Neuronal stem cell (in vitro differentiated cells): ENCODE measurements around the gene RALGDS. TPM values are rescaled to one million over a fixed set of nuclear protein-coding genes. Genes with fewer than 3 reads are reported as not detected.
"Not testable (repeated sequence)": the region's sequence is repeated elsewhere in the genome, so short reads cannot be mapped to it uniquely, and the experiment has no call there.

Experiments used
- DNase-seq: peaks from one replicate; pipeline ENCODE4 v3.0.0-alpha.2; 2013; ENCODE audit warnings: low spot score
- H2AFZ ChIP-seq: one replicate; pipeline ENCODE4 v1.6.1; 2013; ENCODE audit warnings: mild to moderate bottlenecking, low read length, inconsistent platforms
- H2AK5ac ChIP-seq: 2 replicates; pipeline ENCODE4 v1.6.1; 2013; ENCODE audit warnings: low read depth, mild to moderate bottlenecking, inconsistent platforms, low read length, moderate library complexity, mixed read lengths
- H2BK120ac ChIP-seq: 2 replicates; pipeline ENCODE4 v1.6.1; 2013; ENCODE audit warnings: low read depth, mild to moderate bottlenecking, inconsistent platforms, low read length, moderate library complexity, mixed read lengths
- H2BK12ac ChIP-seq: one replicate; pipeline ENCODE4 v1.6.1; 2013; ENCODE audit warnings: low read length, inconsistent platforms
- H2BK15ac ChIP-seq: 2 replicates; pipeline ENCODE4 v1.6.1; 2013; ENCODE audit warnings: mild to moderate bottlenecking, low read length, inconsistent platforms, mixed read lengths
- H2BK5ac ChIP-seq: one replicate; pipeline ENCODE4 v1.6.1; 2013; ENCODE audit warnings: inconsistent platforms, mild to moderate bottlenecking, low read length, moderate library complexity
- H3K14ac ChIP-seq: one replicate; pipeline ENCODE4 v1.6.1; 2013; ENCODE audit warnings: low read length, inconsistent platforms
- H3K18ac ChIP-seq: 2 replicates; pipeline ENCODE4 v1.6.1; 2013; ENCODE audit warnings: low read length, inconsistent platforms
- H3K23ac ChIP-seq: 2 replicates; pipeline ENCODE4 v1.6.1; 2013; ENCODE audit warnings: low read depth, mild to moderate bottlenecking, mixed read lengths, low read length, inconsistent platforms; ENCODE audit not compliant: poor library complexity
- H3K27ac ChIP-seq: replicated peaks from 3 replicates; pipeline ENCODE4 v1.5.1; 2013; ENCODE audit warnings: low read length, inconsistent platforms
- H3K27me3 ChIP-seq, 3 experiments: 2 replicates each; pipeline ENCODE4 v1.6.1; 2013; ENCODE audit warnings: low read length in 3 of 3, mild to moderate bottlenecking in 2 of 3, inconsistent platforms in 1 of 3, low read depth in 1 of 3, mixed read lengths in 1 of 3, moderate library complexity in 1 of 3; ENCODE audit not compliant: control insufficient read depth in 3 of 3, insufficient read depth in 3 of 3
- H3K36me3 ChIP-seq, 2 donors: replicated peaks in 1 of 2; 2 replicates each; pipeline ENCODE4 v1.6.1; 2013; ENCODE audit warnings: low read length in 2 of 2; ENCODE audit not compliant: control insufficient read depth in 2 of 2, insufficient read depth in 2 of 2
- H3K4ac ChIP-seq: 2 replicates; pipeline ENCODE4 v1.6.1; 2013; ENCODE audit warnings: inconsistent platforms, mild to moderate bottlenecking, low read length, moderate library complexity
- H3K4me1 ChIP-seq, 2 donors: 1 replicate in 1 of 2; 2 replicates in 1 of 2; pipeline ENCODE4 v1.6.1; 2013; ENCODE audit warnings: low read length in 2 of 2, low read depth in 1 of 2; ENCODE audit not compliant: control insufficient read depth in 2 of 2, insufficient read depth in 1 of 2
- H3K4me2 ChIP-seq: one replicate; pipeline ENCODE4 v1.6.1; 2013; ENCODE audit warnings: mild to moderate bottlenecking, low read length, inconsistent platforms; ENCODE audit not compliant: insufficient read depth, poor library complexity, severe bottlenecking
- H3K4me3 ChIP-seq, 2 donors: 2 replicates each; pipeline ENCODE4 v1.5.1; 2013; ENCODE audit warnings: low read length in 2 of 2, mild to moderate bottlenecking in 2 of 2, inconsistent platforms in 1 of 2, moderate library complexity in 1 of 2
- H3K79me1 ChIP-seq: one replicate; pipeline ENCODE4 v1.6.1; 2013; ENCODE audit warnings: low read depth, mild to moderate bottlenecking, inconsistent platforms, low read length, moderate library complexity
- H3K9ac ChIP-seq: one replicate; pipeline ENCODE4 v1.6.1; 2013; ENCODE audit warnings: mild to moderate bottlenecking, low read depth, low read length, inconsistent platforms; ENCODE audit not compliant: poor library complexity
- H3K9me3 ChIP-seq, 2 donors: replicated peaks in 1 of 2; 2 replicates each; pipeline versions ENCODE3 to v1.6.1; 2013; ENCODE audit warnings: low read length in 2 of 2, mild to moderate bottlenecking in 2 of 2, inconsistent platforms in 1 of 2, low read depth in 1 of 2, mixed read lengths in 1 of 2, moderate library complexity in 1 of 2; ENCODE audit not compliant: control insufficient read depth in 2 of 2, insufficient read depth in 1 of 2
- H4K8ac ChIP-seq: one replicate; pipeline ENCODE4 v1.6.1; 2013; ENCODE audit warnings: low read depth, mild to moderate bottlenecking, inconsistent platforms, low read length, moderate library complexity
- H4K91ac ChIP-seq: one replicate; pipeline ENCODE4 v1.6.1; 2013; ENCODE audit warnings: low read length, low read depth, mild to moderate bottlenecking, inconsistent platforms; ENCODE audit not compliant: poor library complexity
- WGBS, 2 donors: extraction: QIAGEN DNeasy Blood & Tissue Kit; methylation state at CpG; one replicate each; pipeline ENCODE4 v1.1.7; 2013; ENCODE audit warnings: missing lambda C conversion rate in 2 of 2, mixed read lengths in 1 of 2; ENCODE audit not compliant: insufficient read length in 2 of 2, insufficient replicate concordance in 1 of 2; ENCODE audit errors: extremely low coverage in 2 of 2; 5-methylcytosine and 5-hydroxymethylcytosine counted together
- polyA plus RNA-seq, 2 experiments: library from polyadenylated mRNA; stranded (reverse); fragments of 200-250 nt; gene quantifications; one replicate each; pipeline ENCODE4 v1.2.3, GENCODE V29; 2013

Gene RALGDS
- 48.3 TPM for polyA plus RNA-seq (2013, experiment 1 of 2)
- 47.0 TPM for polyA plus RNA-seq (2013, experiment 2 of 2)

GRCh38 chr9:133121198-133121914, at the start of gene RALGDS:
Gene RALGDS (minus strand): TSS chr9:133121240. CDS start chr9:133121154, 86 bp downstream.
- H2BK5ac ChIP-seq, result peak within 1 kb of the TSS; percentile 67
- H3K36me3 ChIP-seq, result peaks cover 0 to 3% of the 10 kb centered on the region in 2 donors
- H2BK15ac ChIP-seq, result peak within 1 kb of the TSS; percentile 59
- H3K4me2 ChIP-seq, result peak within 1 kb of the TSS; percentile 96
- H3K4ac ChIP-seq, result peak within 1 kb of the TSS; percentile 72
- peaks cover 29 to 48% of the 10 kb centered on the region in 2 donors for H3K4me1 ChIP-seq
- peak within 1 kb of the TSS; percentile 73 for H4K8ac ChIP-seq
- peak within 1 kb of the TSS; percentile 72 for H2AFZ ChIP-seq
- peak within 1 kb of the TSS; percentile 68 for H2AK5ac ChIP-seq
- H3K9me3 ChIP-seq, result no peaks in the 10 kb centered on the region
- H3K27me3 ChIP-seq, result peaks cover 0 to 2% (median 0%) of the 10 kb centered on the region in 3 experiments
- no peak within 1 kb of the TSS for H2BK12ac ChIP-seq
- no peak within 1 kb of the TSS for H2BK120ac ChIP-seq
- peak within 1 kb of the TSS; percentile 92 for H3K14ac ChIP-seq
- no peak within 1 kb of the TSS for H4K91ac ChIP-seq
- WGBS, 2 donors, result no CpG with 5 or more reads among the region's 53 CpGs
- DNase-seq, result peak; percentile 89
- H3K23ac ChIP-seq, result peak within 1 kb of the TSS; percentile 86
- peak within 1 kb of the TSS; percentile 67 to 90 for H3K4me3 ChIP-seq
- peak within 1 kb of the TSS; percentile 83 for H3K9ac ChIP-seq
- H3K27ac ChIP-seq, result peak within 1 kb of the TSS; percentile 21
- peak within 1 kb of the TSS; percentile 95 for H3K18ac ChIP-seq
- peaks cover 24% of the 10 kb centered on the region for H3K79me1 ChIP-seq

- Histone ChIP-seq H3K4me2 (no peak overlapping the region), H3K27me3 (peaks cover 0 to 46% (median 0%) of the 10 kb centered on the region in 3 experiments), H2BK5ac (no peak overlapping the region), H3K14ac (no peak overlapping the region), H3K79me1 (no peaks in the 10 kb centered on the region), H3K4ac (no peak overlapping the region), H2AK5ac (peak overlapping the region; percentile 70), H3K9me3 (no peaks in the 10 kb centered on the region), H3K4me1 (peaks cover 0 to 3% of the 10 kb centered on the region in 2 donors), H2BK15ac (no peak overlapping the region), H3K36me3 (no peaks in the 10 kb centered on the region), H3K27ac (no peak overlapping the region), H3K9ac (no peak overlapping the region), H2AFZ (no peak overlapping the region), H2BK120ac (no peak overlapping the region), H4K8ac (no peak overlapping the region), H2BK12ac (no peak overlapping the region), H3K4me3 (no peak overlapping the region), H3K18ac (no peak overlapping the region), H4K91ac (no peak overlapping the region), H3K23ac (no peak overlapping the region)
- WGBS, 2 donors, result no CpG with 5 or more reads among the region's 11 CpGs
- DNase-seq, result no peak
Observed at GRCh38 chr9:133170716-133171115, 49.7 kb upstream of the RALGDS start.

GRCh38 chr9:133169687-133170086, 48.6 kb upstream of the RALGDS start:
- not testable (repeated sequence) for H3K23ac ChIP-seq, H4K91ac ChIP-seq, H3K4ac ChIP-seq, H3K9me3 ChIP-seq, H2BK12ac ChIP-seq, H3K14ac ChIP-seq, H2AFZ ChIP-seq, H3K4me2 ChIP-seq, H3K79me1 ChIP-seq, H2BK15ac ChIP-seq, H3K4me3 ChIP-seq, H3K9ac ChIP-seq, H3K4me1 ChIP-seq, H2BK120ac ChIP-seq, H3K18ac ChIP-seq, H2BK5ac ChIP-seq, H4K8ac ChIP-seq, H3K27ac ChIP-seq, H3K36me3 ChIP-seq, DNase-seq, H2AK5ac ChIP-seq
- peaks cover 0 to 47% (median 4%) of the 10 kb centered on the region in 3 experiments for H3K27me3 ChIP-seq
- WGBS, 2 donors, result no CpG with 5 or more reads among the region's 12 CpGs

- H4K91ac ChIP-seq, result no peak overlapping the region
- H2BK12ac ChIP-seq, result no peak overlapping the region
- no peak overlapping the region for H2BK120ac ChIP-seq
- H2BK5ac ChIP-seq, result no peak overlapping the region
- H3K14ac ChIP-seq, result no peak overlapping the region
- H3K27me3 ChIP-seq, result peaks cover 0 to 50% (median 10%) of the 10 kb centered on the region in 3 experiments
- WGBS, 2 donors, result no CpG with 5 or more reads among the region's 13 CpGs
- DNase-seq, result no peak
- peak overlapping the region; percentile 75 for H2BK15ac ChIP-seq
- no peak overlapping the region for H3K4me3 ChIP-seq
- no peak overlapping the region for H2AFZ ChIP-seq
- no peaks in the 10 kb centered on the region for H3K79me1 ChIP-seq
- H3K4me1 ChIP-seq, result peaks cover 0 to 7% of the 10 kb centered on the region in 2 donors
- no peak overlapping the region for H3K27ac ChIP-seq
- H2AK5ac ChIP-seq, result no peak overlapping the region
- H3K23ac ChIP-seq, result no peak overlapping the region
- no peak overlapping the region for H3K4ac ChIP-seq
- no peak overlapping the region for H3K4me2 ChIP-seq
- H3K9ac ChIP-seq, result peak overlapping the region; percentile 60
- H3K18ac ChIP-seq, result peak overlapping the region; percentile 71
- peak overlapping the region; percentile 65 for H4K8ac ChIP-seq
- no peaks in the 10 kb centered on the region for H3K36me3 ChIP-seq
- H3K9me3 ChIP-seq, result no peaks in the 10 kb centered on the region
Observed at GRCh38 chr9:133169102-133169501, 48.1 kb upstream of the RALGDS start.
